Karpas-422 (cell line): ENCODE measurements around the gene JARID2. TPM values are rescaled to one million over a fixed set of nuclear protein-coding genes. Genes with fewer than 3 reads are reported as not detected.
"Not testable (repeated sequence)": the region's sequence is repeated elsewhere in the genome, so short reads cannot be mapped to it uniquely, and the experiment has no call there.

ENCODE experiments used
- DNase-seq: peaks from one replicate; pipeline ENCODE4 v3.0.0-alpha.2; 2015
- H2AFZ ChIP-seq: fragments of 200-600 bp; sonication (generic); 2 replicates; pipeline ENCODE4 v1.6.1; 2014; ENCODE audit warnings: antibody characterized with exemption, low read length, mixed read lengths
- H3K27ac ChIP-seq: fragments of 200-600 bp; sonication (generic); 2 replicates; pipeline ENCODE4 v1.5.1; 2014; ENCODE audit warnings: mild to moderate bottlenecking, low read length, moderate library complexity
- H3K27me3 ChIP-seq: fragments of 200-600 bp; sonication (generic); 2 replicates; pipeline ENCODE4 v1.6.1; 2014; ENCODE audit warnings: low read length, mixed read lengths
- H3K36me3 ChIP-seq: fragments of 200-600 bp; sonication (generic); 2 replicates; pipeline ENCODE4 v1.6.1; 2014; ENCODE audit warnings: low read length, mixed read lengths; ENCODE audit not compliant: insufficient read depth
- H3K4me1 ChIP-seq: fragments of 200-600 bp; sonication (generic); 2 replicates; pipeline ENCODE4 v1.6.1; 2014; ENCODE audit warnings: mild to moderate bottlenecking, low read length, mixed read lengths
- H3K4me2 ChIP-seq: fragments of 200-600 bp; sonication (generic); 2 replicates; pipeline ENCODE4 v1.6.1; 2014; ENCODE audit warnings: low read length, low read depth, mild to moderate bottlenecking; ENCODE audit not compliant: poor library complexity, severe bottlenecking
- H3K4me3 ChIP-seq: fragments of 200-600 bp; sonication (generic); 2 replicates; pipeline ENCODE4 v1.5.1; 2014; ENCODE audit warnings: mild to moderate bottlenecking, antibody characterized with exemption, low read length, mixed read lengths
- H3K79me2 ChIP-seq: fragments of 200-600 bp; sonication (generic); 2 replicates; pipeline ENCODE4 v1.6.1; 2014; ENCODE audit warnings: mild to moderate bottlenecking, low read length, mixed read lengths
- H3K9ac ChIP-seq: fragments of 200-600 bp; sonication (generic); 2 replicates; pipeline ENCODE4 v1.6.0; 2014; ENCODE audit warnings: low read length
- H3K9me2 ChIP-seq: fragments of 200-600 bp; sonication (generic), shearing (Covaris generic); replicated peaks from 2 replicates; pipeline ENCODE4 v1.6.0; 2014; ENCODE audit warnings: mild to moderate bottlenecking, low read length, moderate library complexity; ENCODE audit not compliant: insufficient read depth
- H3K9me3 ChIP-seq: fragments of 300-700, 200-600 bp; sonication (generic); 2 replicates; pipeline ENCODE4 v1.6.1; 2014; ENCODE audit warnings: low read length, mixed read lengths
- H4K20me1 ChIP-seq: fragments of 200-600 bp; sonication (generic); 2 replicates; pipeline ENCODE4 v1.6.1; 2014; ENCODE audit warnings: mild to moderate bottlenecking, antibody characterized with exemption, low read length, low read depth; ENCODE audit not compliant: insufficient read depth
- total RNA-seq: library from RNA; depleted of rRNA; stranded (reverse); fragments of >200 nt; shearing (Covaris generic); gene quantifications from 2 replicates; pipeline ENCODE4 v1.2.3, GENCODE V29; 2014; ENCODE audit warnings: low replicate concordance

The JARID2 gene
- total RNA-seq, 1 experiment from 2014 or later: 2.8 TPM

DNA sequence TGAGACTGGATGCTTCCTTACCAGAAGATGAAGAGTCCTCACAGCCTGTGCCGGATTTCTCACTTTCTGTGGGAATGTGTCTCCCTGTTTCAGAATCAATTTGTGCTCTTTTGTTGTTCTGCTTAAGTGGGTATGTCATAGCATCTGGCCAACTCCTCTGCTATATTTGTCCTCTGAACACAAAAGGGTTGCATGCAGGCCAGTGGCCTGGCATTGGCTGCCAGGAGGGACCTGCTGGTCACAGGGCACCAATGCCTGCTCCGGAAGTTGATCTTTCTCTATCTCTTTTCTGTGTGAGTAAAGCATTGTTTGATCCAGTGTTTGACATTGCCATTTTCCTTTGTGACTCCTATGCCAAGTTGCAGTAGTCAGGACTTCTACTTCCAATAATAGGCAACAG lies 47.8 kb downstream of the JARID2 start:
- Histone ChIP-seq H2AFZ (no peak overlapping the region), H3K4me3 (no peak overlapping the region), H3K9me2 (no peaks in the 10 kb centered on the region), H3K4me2 (no peak overlapping the region), H3K79me2 (no peaks in the 10 kb centered on the region), H3K9ac (no peak overlapping the region), H4K20me1 (peaks cover 24% of the 10 kb centered on the region), H3K27ac (no peak overlapping the region), H3K36me3 (no peaks in the 10 kb centered on the region), H3K27me3 (no peaks in the 10 kb centered on the region), H3K9me3 (no peaks in the 10 kb centered on the region), H3K4me1 (no peaks in the 10 kb centered on the region)
- no peak for DNase-seq

DNA sequence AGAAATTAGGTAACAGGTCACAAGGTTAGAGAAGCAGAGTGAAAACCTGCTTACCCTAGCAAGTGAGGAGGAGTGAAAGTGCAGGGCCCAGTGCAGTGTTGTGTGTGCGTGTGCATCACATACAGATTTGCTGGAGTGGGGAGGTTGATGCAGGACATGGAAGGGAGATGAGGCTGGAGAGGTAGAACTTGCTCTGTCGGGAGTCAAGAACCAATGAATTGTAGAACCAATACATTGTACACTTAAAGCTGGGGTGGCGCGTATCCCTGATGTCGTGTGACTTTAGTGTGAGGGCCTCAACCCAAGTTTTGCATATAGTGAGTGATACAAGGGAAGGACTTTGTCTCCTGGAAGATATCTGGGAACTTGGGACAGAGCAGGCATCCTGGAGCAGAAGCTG lies 48.6 kb downstream of the JARID2 start:
- no peak for DNase-seq
- Histone ChIP-seq H3K4me1 (no peaks in the 10 kb centered on the region), H3K27me3 (no peaks in the 10 kb centered on the region), H2AFZ (no peak overlapping the region), H3K9me2 (no peaks in the 10 kb centered on the region), H3K4me2 (no peak overlapping the region), H3K27ac (no peak overlapping the region), H3K9ac (no peak overlapping the region), H3K36me3 (no peaks in the 10 kb centered on the region), H3K4me3 (no peak overlapping the region), H3K9me3 (no peaks in the 10 kb centered on the region), H3K79me2 (no peaks in the 10 kb centered on the region), H4K20me1 (peaks cover 28% of the 10 kb centered on the region)

DNA sequence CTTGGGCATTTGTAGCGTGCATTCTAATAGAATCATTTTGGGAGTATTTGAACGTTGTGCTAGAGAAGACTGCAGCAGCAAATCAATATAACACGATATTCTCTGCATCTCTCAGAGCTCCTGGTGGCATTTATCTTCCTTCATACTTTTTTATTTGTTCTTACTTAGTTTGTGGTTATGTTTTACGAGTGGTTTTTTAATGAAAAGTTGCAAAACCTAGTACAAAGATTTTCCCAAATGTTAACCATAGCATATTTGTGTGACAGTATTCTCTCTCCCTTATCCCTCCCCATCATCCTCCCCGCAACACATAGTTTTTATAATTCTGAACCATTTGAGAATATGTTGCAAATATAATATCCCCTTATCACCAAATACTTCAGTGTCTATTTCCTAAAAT lies 50.4 kb downstream of the JARID2 start:
- H3K4me2 ChIP-seq: no peak overlapping the region

DNA sequence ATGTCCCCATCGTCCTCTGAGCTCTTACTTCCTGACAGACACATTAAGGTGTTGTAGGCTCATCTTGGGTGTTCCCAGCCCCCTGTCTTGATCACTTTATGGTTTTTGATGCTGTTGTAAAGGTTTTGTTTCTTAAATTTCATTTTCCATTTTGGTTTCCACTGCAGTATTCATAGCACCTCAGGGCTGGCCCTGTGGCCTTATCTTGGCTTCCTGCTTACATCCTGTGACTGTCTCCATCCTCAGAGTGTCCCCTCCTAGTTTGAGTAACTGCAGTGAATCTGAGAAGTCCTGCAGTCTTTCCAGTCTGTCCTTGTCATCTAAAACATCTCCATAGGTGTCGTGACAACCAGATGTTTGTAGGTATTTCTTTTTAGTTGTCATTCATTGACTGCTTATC lies 50.9 kb downstream of the JARID2 start:
- H3K9me3 ChIP-seq: no peaks in the 10 kb centered on the region
- H3K4me1 ChIP-seq: no peaks in the 10 kb centered on the region
- no peaks in the 10 kb centered on the region for H3K27me3 ChIP-seq
- no peak overlapping the region for H3K4me3 ChIP-seq
- no peaks in the 10 kb centered on the region for H3K36me3 ChIP-seq
- no peak overlapping the region for H2AFZ ChIP-seq
- no peaks in the 10 kb centered on the region for H3K9me2 ChIP-seq
- H3K4me2 ChIP-seq: no peak overlapping the region
- H3K9ac ChIP-seq: no peak overlapping the region
- no peak overlapping the region for H3K27ac ChIP-seq
- no peaks in the 10 kb centered on the region for H3K79me2 ChIP-seq
- peaks cover 46% of the 10 kb centered on the region for H4K20me1 ChIP-seq
- no peak for DNase-seq

More for the DNA sequence above, 50.4 kb downstream of the JARID2 start:
- no peak overlapping the region for H3K27ac ChIP-seq
- H3K79me2 ChIP-seq: no peaks in the 10 kb centered on the region
- no peaks in the 10 kb centered on the region for H3K36me3 ChIP-seq
- H3K9me3 ChIP-seq: no peaks in the 10 kb centered on the region
- no peak overlapping the region for H3K9ac ChIP-seq
- H3K27me3 ChIP-seq: no peaks in the 10 kb centered on the region
- H3K4me3 ChIP-seq: no peak overlapping the region
- peaks cover 45% of the 10 kb centered on the region for H4K20me1 ChIP-seq
- H3K4me1 ChIP-seq: no peaks in the 10 kb centered on the region
- H3K9me2 ChIP-seq: no peaks in the 10 kb centered on the region
- H2AFZ ChIP-seq: no peak overlapping the region
- no peak for DNase-seq

DNA sequence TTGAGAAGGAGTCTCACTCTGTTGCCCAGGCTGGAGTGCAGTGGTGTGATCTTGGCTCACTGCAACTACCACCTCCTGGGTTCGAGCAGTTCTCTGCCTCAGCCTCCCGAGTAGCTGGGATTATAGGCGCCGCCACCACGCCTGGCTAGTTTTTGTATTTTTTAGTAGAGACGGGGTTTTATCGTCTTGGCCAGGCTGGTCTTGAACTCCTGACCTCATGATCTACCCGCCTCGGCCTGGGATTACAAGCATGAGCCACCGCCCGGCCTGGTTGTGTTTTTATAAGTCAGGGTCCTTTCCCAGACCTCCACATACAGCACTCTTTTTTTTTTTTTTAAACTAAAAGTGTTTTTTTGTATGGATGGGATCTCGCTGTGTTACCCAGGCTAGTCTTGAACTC lies 51.3 kb downstream of the JARID2 start:
- H3K27me3 ChIP-seq, DNase-seq, H3K79me2 ChIP-seq, H3K9me3 ChIP-seq, H3K4me3 ChIP-seq, H3K9me2 ChIP-seq, H3K9ac ChIP-seq, H3K4me2 ChIP-seq, H3K27ac ChIP-seq, H3K36me3 ChIP-seq, H3K4me1 ChIP-seq, H2AFZ ChIP-seq: not testable (repeated sequence)
- peaks cover 46% of the 10 kb centered on the region for H4K20me1 ChIP-seq

DNA sequence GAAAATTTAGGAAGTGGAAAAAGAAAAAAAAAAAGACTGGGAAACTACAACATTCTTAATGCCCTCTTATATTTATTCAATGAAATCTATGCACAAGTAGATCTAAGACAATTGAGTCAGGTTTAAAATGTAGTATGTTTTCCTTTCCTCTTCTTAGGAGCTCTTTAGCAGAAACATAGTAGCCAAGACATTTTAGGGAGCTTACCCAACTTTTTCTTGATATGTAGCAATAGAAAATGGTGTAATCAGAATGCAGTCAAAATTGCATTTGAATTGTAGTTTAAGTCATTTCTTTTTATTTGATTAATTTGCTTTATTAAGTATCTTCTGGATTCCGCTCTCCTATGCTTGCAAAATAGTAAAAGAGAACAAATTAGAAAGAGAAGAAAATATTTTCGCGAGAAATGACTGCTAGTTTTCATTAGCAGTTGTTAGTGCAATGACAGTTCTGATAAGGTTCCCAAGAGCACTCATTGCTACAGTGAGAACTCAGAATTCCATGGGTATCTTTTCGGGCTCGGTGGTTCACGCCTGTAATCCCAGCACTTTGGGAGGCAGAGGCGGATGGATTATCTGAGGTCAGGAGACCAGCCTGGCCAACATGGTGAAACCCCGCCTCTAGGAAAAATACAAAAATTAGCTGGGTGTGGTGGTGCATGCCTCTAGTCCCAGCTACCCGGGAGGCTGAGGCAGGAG lies 52.2 kb downstream of the JARID2 start:
- Histone ChIP-seq H3K36me3 (no peaks in the 10 kb centered on the region), H2AFZ (no peak overlapping the region), H3K4me3 (no peak overlapping the region), H3K27ac (no peak overlapping the region), H3K9me2 (no peaks in the 10 kb centered on the region), H3K4me2 (no peak overlapping the region), H3K27me3 (no peaks in the 10 kb centered on the region), H3K9me3 (no peaks in the 10 kb centered on the region), H3K4me1 (no peaks in the 10 kb centered on the region), H3K79me2 (no peaks in the 10 kb centered on the region), H3K9ac (no peak overlapping the region), H4K20me1 (peaks cover 42% of the 10 kb centered on the region)
- DNase-seq: no peak

DNA sequence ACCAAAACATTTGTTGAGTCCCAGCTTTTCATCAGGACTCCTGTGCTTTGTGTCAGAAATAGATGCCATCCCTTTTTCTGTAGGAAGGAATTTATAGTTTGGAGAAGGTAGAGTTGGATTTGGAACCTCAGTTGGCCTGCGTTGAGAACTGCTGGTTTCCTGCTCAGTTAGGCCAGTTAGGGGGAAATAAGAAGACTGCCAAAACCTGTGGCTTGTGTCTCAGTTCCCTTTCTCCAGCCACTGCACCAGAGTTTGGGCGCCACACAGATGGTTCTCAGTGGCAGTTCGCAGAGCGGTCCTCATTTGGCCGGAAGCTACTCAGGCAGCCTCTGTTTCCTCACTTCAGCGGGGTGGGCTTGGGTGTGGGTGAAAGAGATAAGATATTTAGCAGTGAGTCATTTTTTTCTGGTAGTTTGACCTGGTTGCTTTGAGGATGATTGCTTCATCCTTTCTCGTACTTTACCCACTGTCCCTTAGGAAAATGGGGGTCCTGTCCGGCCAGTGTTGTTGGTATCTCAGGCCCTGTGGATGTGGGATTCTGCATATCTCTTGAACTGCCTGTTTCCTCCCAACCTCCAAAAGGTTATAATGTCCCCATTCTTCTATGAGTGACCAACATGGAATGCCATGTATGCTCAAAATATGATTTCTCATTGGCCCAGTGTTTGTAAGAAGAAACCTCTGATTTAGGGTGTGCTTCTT lies 53.7 kb downstream of the JARID2 start:
- Histone ChIP-seq H3K27ac (no peak overlapping the region), H3K9me3 (no peaks in the 10 kb centered on the region), H4K20me1 (peaks cover 50% of the 10 kb centered on the region), H3K36me3 (no peaks in the 10 kb centered on the region), H3K4me1 (no peaks in the 10 kb centered on the region), H3K4me3 (no peak overlapping the region), H2AFZ (no peak overlapping the region), H3K9ac (no peak overlapping the region), H3K79me2 (no peaks in the 10 kb centered on the region), H3K27me3 (no peaks in the 10 kb centered on the region), H3K4me2 (no peak overlapping the region), H3K9me2 (no peaks in the 10 kb centered on the region)
- DNase-seq: no peak

DNA sequence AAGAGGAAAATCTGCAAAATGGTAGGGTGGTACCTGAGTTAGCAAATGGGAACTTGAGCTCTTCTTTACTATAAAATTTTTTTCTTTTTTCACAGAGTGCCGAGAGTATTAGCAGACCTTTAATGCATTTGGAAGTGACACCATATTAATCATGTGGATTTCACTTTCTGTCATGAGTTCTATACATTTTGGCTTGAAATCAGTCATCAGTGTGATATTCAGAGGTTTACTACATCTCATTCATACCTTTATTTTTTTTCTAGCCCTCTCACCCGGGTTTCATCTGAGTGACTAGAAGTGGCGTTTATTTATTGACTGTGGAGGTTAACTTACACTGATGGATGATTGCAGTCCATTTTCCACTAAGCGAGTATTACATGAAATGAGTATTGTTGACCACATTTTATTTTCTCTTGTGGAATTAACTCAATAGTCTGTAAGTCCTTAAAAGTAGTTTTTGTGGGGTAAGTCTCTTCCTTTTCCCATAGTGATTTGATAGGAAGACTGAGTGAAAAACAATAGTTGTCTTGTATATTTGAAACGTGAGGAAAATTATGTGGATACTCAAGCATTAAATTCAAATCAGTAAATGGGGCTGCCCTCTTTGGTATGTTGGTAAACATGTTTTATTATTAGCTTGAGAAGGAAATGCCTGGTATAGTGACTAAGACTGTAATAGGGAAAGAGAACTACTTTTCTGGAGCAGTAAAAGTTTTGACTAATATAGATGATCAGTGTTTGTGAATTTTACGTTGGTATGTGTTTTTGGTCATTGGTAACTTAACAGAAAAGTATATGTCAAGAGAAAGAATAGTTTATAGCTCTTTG lies 55.5 kb downstream of the JARID2 start:
- no peaks in the 10 kb centered on the region for H3K4me1 ChIP-seq
- no peak overlapping the region for H3K4me3 ChIP-seq
- no peak overlapping the region for H3K27ac ChIP-seq
- no peaks in the 10 kb centered on the region for H3K79me2 ChIP-seq
- H3K36me3 ChIP-seq: no peaks in the 10 kb centered on the region
- no peak overlapping the region for H3K9ac ChIP-seq
- no peaks in the 10 kb centered on the region for H3K9me3 ChIP-seq
- DNase-seq: no peak
- H4K20me1 ChIP-seq: peaks cover 53% of the 10 kb centered on the region
- H3K9me2 ChIP-seq: no peaks in the 10 kb centered on the region
- H3K27me3 ChIP-seq: no peaks in the 10 kb centered on the region
- H3K4me2 ChIP-seq: no peak overlapping the region
- no peak overlapping the region for H2AFZ ChIP-seq
